ENCODE data around the gene PCSK5.

DNA sequence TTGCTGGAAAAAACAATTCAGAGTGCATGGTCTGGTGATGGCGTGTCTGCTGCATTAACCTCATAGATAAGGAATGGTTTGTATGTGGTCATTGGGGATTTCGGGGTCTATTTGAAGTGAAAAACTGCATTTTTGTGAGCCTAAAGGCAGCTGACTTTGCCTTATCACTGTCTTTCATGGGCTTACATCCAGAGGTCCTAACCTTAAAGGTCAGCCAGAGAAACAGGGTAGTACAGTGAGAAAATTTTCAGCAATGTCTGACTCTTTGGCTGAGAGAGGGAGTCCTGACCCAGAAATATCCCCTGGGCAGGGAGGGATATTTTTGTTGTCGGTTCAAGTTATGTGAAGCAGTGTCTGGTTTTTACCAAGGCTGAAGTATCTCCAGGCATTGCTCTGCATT lies 5.7 kb downstream of the PCSK5 start:
- TF ChIP-seq CTCF (IDR thresholded peaks at IDR 0.05) (no peak), EZH2 (IDR thresholded peaks at IDR 0.05; ENCODE audit: borderline replicate concordance, insufficient read depth, low read depth, low read length, poor library complexity, severe bottlenecking) (no peak)
